ENCODE data around the gene SLC22A2. TPM values are rescaled to one million over a fixed set of nuclear protein-coding genes. Genes with fewer than 3 reads are reported as not detected.

SLC22A2 gene
- total and polyA plus RNA-seq, 2 donors (not counting 3 experiments of a cell fraction or from before 2014, with no cell fraction given): not detected

DNA sequence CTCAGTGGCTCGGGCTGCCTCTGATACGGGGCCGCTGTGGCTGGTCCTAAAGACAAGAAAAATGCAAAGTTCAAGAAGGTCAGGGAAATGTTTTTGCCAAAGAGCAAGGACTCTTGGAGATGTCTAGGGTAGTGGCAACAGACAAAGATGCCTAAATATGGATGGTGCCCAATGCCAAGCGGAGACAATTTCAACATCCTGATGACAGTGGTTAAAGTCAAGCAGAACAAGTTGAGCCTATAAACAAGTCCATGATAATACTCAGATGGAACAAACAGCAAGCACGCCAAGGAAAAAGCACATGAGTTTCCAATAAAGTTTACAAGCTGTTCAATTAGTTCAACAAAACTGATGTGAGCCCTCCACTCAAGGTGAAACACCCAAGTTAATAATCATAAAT, 85.9 kb downstream of the SLC22A2 start:
- intact Hi-C loops (cut with micrococcal nuclease): no loop called here
- Histone ChIP-seq H3K27me3 (ENCODE audit: control insufficient read depth in 2 of 2, insufficient read depth in 2 of 2, low read length in 2 of 2) (no peaks in the 10 kb centered on the region), H3K9me3 (replicated peaks; ENCODE audit: control insufficient read depth, insufficient read depth, low read length) (peaks cover 3% of the 10 kb centered on the region), H3K36me3 (ENCODE audit: control insufficient read depth in 2 of 2, extremely low read depth in 1 of 2, insufficient read depth in 2 of 2, low read length in 2 of 2) (no peaks in the 10 kb centered on the region), H2AFZ (ENCODE audit: low read depth, low read length) (no peak overlapping the region), H4K20me1 (replicated peaks; ENCODE audit: control insufficient read depth, extremely low read depth, insufficient read depth, low read length) (no peaks in the 10 kb centered on the region), H3K4me1 (ENCODE audit: control insufficient read depth, extremely low read depth, insufficient read depth, low read length) (no peaks in the 10 kb centered on the region), H3K9ac (replicated peaks; ENCODE audit: extremely low read depth, insufficient read depth, low read length) (no peak overlapping the region), H3K4me3 (replicated peaks in 1 of 3; ENCODE audit: insufficient read depth in 1 of 3, low read depth in 1 of 3, low read length in 3 of 3) (no peak overlapping the region), H3K9me1 (replicated peaks; ENCODE audit: control insufficient read depth, extremely low read depth, insufficient read depth, low read length) (no peaks in the 10 kb centered on the region), H3K79me2 (ENCODE audit: control insufficient read depth, insufficient read depth, low read length) (no peaks in the 10 kb centered on the region), H3K27ac (ENCODE audit: insufficient read depth, low read depth, low read length) (no peak overlapping the region), H3K4me2 (ENCODE audit: insufficient read depth, low read length) (no peak overlapping the region)
- BruUV-seq (replicated peaks): no TSS peak
- FAIRE-seq: no peak
- dilution Hi-C loops (cut with MboI; ENCODE audit: extremely low pct_ligation_motif_present, low sequenced_read_pairs): no loop called here
- DNase-seq (ENCODE audit: low read depth, low spot score): no peak
- CTCF ChIA-PET: no interaction called here
- TF ChIP-seq FOS (IDR thresholded peaks at IDR 0.05; ENCODE audit: borderline replicate concordance, insufficient read depth, low read length) (no peak), GATA2 (IDR thresholded peaks at IDR 0.05; ENCODE audit: insufficient read depth, insufficient read length, low read depth, low read length) (no peak), JUN (IDR thresholded peaks at IDR 0.05; ENCODE audit: borderline replicate concordance, insufficient read depth, insufficient read length, low read depth) (no peak), EZH2 (IDR thresholded peaks at IDR 0.05; ENCODE audit: borderline replicate concordance, low read depth, low read length, severe bottlenecking) (no peak), MAX (IDR thresholded peaks at IDR 0.05; ENCODE audit: insufficient read depth, insufficient read length) (no peak), MYC (IDR thresholded peaks at IDR 0.05; ENCODE audit: low read depth, low read length) (no peak), POLR2AphosphoS5 (IDR thresholded peaks at IDR 0.05; ENCODE audit: insufficient read depth, low read depth, low read length) (no peak), POLR2A (IDR thresholded peaks at IDR 0.05; ENCODE audit: low read depth, low read length) (no peak)
- TF ChIP-seq, protein P1, sequence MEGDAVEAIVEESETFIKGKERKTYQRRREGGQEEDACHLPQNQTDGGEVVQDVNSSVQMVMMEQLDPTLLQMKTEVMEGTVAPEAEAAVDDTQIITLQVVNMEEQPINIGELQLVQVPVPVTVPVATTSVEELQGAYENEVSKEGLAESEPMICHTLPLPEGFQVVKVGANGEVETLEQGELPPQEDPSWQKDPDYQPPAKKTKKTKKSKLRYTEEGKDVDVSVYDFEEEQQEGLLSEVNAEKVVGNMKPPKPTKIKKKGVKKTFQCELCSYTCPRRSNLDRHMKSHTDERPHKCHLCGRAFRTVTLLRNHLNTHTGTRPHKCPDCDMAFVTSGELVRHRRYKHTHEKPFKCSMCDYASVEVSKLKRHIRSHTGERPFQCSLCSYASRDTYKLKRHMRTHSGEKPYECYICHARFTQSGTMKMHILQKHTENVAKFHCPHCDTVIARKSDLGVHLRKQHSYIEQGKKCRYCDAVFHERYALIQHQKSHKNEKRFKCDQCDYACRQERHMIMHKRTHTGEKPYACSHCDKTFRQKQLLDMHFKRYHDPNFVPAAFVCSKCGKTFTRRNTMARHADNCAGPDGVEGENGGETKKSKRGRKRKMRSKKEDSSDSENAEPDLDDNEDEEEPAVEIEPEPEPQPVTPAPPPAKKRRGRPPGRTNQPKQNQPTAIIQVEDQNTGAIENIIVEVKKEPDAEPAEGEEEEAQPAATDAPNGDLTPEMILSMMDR (IDR thresholded peaks at IDR 0.05; ENCODE audit: extremely low read depth in 1 of 2, insufficient read depth in 1 of 2, low read depth in 1 of 2, low read length in 2 of 2): no peak
- POLR2A ChIA-PET: no interaction called here

Measured in endothelial cell of umbilical vein (primary cell).